Fibroblast of the conjunctiva (primary cell): ENCODE data around the gene DUSP15.
"Not testable (repeated sequence)": the region's sequence is repeated elsewhere in the genome, so short reads cannot be mapped to it uniquely, and the experiment has no call there.

ENCODE experiments used
- DNase-seq: peaks from one replicate; pipeline ENCODE4 v3.0.0-alpha.2; 2010; ENCODE audit warnings: low read depth

DUSP15 gene

GRCh38 chr20:31869942-31870725 lies at the start of gene DUSP15, which contains the start of gene TTLL9:
TSS of gene DUSP15 (minus strand) at chr20:31870527. CDS start at chr20:31870337, 190 bp downstream.
TSS of gene TTLL9 (plus strand) at chr20:31870634. CDS start at chr20:31871127, 493 bp downstream.
- DNase-seq, result no peak

- DNase-seq, result no peak
Measured at GRCh38 chr20:31919410-31920155, 49.3 kb upstream of the DUSP15 start.

- DNase-seq, result no peak
Measured at GRCh38 chr20:31918466-31919105, 48.3 kb upstream of the DUSP15 start.

- not testable (repeated sequence) for DNase-seq
Measured at GRCh38 chr20:31917962-31918412, 47.7 kb upstream of the DUSP15 start.

- DNase-seq, result no peak
Measured at GRCh38 chr20:31916708-31917107, 46.4 kb upstream of the DUSP15 start.

GRCh38 chr20:31915491-31916280 lies 45.4 kb upstream of the DUSP15 start:
- no peak for DNase-seq

GRCh38 chr20:31914170-31914569 lies 43.8 kb upstream of the DUSP15 start:
- DNase-seq, result no peak

GRCh38 chr20:31913431-31914157 lies 43.3 kb upstream of the DUSP15 start:
- no peak for DNase-seq

GRCh38 chr20:31910071-31910803 lies 39.9 kb upstream of the DUSP15 start:
- no peak for DNase-seq

GRCh38 chr20:31909253-31910070 lies 39.1 kb upstream of the DUSP15 start:
- DNase-seq, result no peak

- no peak for DNase-seq
Measured at GRCh38 chr20:31908424-31908823, 38.1 kb upstream of the DUSP15 start.

- no peak for DNase-seq
Measured at GRCh38 chr20:31908016-31908415, 37.7 kb upstream of the DUSP15 start.

GRCh38 chr20:31907046-31907445 lies 36.7 kb upstream of the DUSP15 start:
- DNase-seq, result no peak

GRCh38 chr20:31906001-31906400 lies 35.7 kb upstream of the DUSP15 start:
- no peak for DNase-seq

GRCh38 chr20:31903627-31904386 lies 33.5 kb upstream of the DUSP15 start:
- no peak for DNase-seq

GRCh38 chr20:31901615-31902014 lies 31.3 kb upstream of the DUSP15 start:
- no peak for DNase-seq

- DNase-seq, result no peak
Measured at GRCh38 chr20:31897541-31897940, 27.2 kb upstream of the DUSP15 start.

GRCh38 chr20:31896049-31896448 lies 25.7 kb upstream of the DUSP15 start:
- no peak for DNase-seq
